IMR-90 (cell line): ENCODE data around the gene CIRBP.

ENCODE experiments used
- BHLHE40 ChIP-seq: fragments of 150-350 bp; IDR thresholded peaks from 2 replicates; pipeline ENCODE4 v1.6.1; 2016; ENCODE audit warnings: mild to moderate bottlenecking, low read depth, low read length
- CTCF ChIP-seq: conservative IDR thresholded peaks from 2 replicates; pipeline ENCODE4 v1.5.1; 2012; ENCODE audit warnings: mild to moderate bottlenecking, low read depth, low read length, improper control_type of control experiment
- MAFK ChIP-seq: IDR thresholded peaks from 2 replicates; pipeline ENCODE4 v1.6.1; 2012; ENCODE audit warnings: low read depth, low read length, improper control_type of control experiment
- MAZ ChIP-seq: IDR thresholded peaks from 2 replicates; pipeline ENCODE4 v1.6.1; 2012; ENCODE audit warnings: low read depth, mild to moderate bottlenecking, low read length, improper control_type of control experiment, moderate library complexity, borderline replicate concordance
- MXI1 ChIP-seq: IDR thresholded peaks from 2 replicates; pipeline ENCODE4 v1.6.1; 2012; ENCODE audit warnings: low read depth, mild to moderate bottlenecking, low read length, moderate library complexity, borderline replicate concordance
- NFE2L2 ChIP-seq: fragments of 150-350 bp; IDR thresholded peaks from 2 replicates; pipeline ENCODE4 v1.6.1; 2016; ENCODE audit warnings: low read depth, mild to moderate bottlenecking, low read length
- POLR2A ChIP-seq: IDR thresholded peaks from 2 replicates; pipeline ENCODE4 v1.6.1; 2012; ENCODE audit warnings: mild to moderate bottlenecking, low read depth, low read length
- RCOR1 ChIP-seq: IDR thresholded peaks from 2 replicates; pipeline ENCODE4 v1.6.1; 2012; ENCODE audit warnings: mild to moderate bottlenecking, low read length, improper control_type of control experiment; ENCODE audit not compliant: insufficient replicate concordance
- RFX5 ChIP-seq: IDR thresholded peaks from 2 replicates; pipeline ENCODE4 v1.8.0; 2012; ENCODE audit warnings: low read depth, mild to moderate bottlenecking, low read length, moderate library complexity
- USF2 ChIP-seq: fragments of 150-350 bp; IDR thresholded peaks from 2 replicates; pipeline ENCODE4 v1.6.1; 2017; ENCODE audit warnings: mild to moderate bottlenecking, antibody characterized with exemption, low read length, low read depth

DNA sequence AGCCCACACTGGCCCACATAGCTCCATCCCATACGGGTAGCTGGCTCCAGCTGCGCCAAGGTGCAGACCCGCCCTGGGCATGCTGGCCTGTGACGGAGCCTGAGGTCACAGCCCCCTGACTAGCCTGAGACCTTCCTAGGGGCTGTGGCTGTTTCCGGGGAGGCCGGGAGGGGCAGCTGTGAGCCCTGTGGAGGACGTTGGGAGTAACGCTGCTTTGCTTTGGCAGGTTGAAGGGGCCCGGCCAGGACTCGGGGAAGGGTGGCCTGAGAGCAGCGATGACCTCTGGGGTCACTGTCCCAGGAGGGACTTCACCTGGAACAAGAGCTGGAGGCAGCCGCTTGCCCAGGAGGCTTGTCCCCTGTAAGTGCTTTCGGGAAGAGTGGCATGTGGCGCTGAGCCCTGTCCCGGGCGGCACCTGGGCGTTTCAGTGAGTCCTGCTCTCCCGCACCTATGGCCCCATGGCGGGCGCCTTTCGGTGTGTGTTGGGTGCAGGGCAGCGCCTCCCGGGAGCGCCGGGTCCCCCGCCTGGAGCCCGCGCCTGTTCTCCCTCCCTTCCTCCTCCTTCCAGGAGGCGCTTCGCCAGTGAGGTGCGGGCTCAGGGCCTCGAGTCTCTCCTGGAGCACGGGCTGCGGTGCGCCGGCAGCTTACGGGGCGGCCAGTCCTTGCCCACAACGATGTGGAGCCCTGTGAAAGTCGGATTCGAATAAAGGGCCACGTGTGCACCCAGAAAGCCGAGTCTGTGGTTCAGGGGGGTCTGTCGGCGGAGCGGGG, 5.1 kb downstream of the CIRBP start:
- TF ChIP-seq CTCF (no peak), MAZ (no peak), RCOR1 (no peak), POLR2A (no peak), NFE2L2 (no peak), RFX5 (no peak), USF2 (peak; percentile 1; the same call in 1 of the 2 replicates), BHLHE40 (no peak), MXI1 (no peak), MAFK (no peak)
